Neutrophil (primary cell): ENCODE results near the gene TOP3B.

Experiments
- H3K27ac ChIP-seq: fragments of 200-600 bp; sonication (generic); 2 replicates; pipeline ENCODE4 v1.5.1; 2016; ENCODE audit warnings: mild to moderate bottlenecking, moderate library complexity
- H3K27me3 ChIP-seq: fragments of 200-600 bp; sonication (generic); 2 replicates; pipeline ENCODE4 v1.6.0; 2016; ENCODE audit warnings: mild to moderate bottlenecking
- H3K36me3 ChIP-seq: fragments of 200-600 bp; sonication (generic); 2 replicates; pipeline ENCODE4 v1.5.1; 2017
- H3K4me1 ChIP-seq, 2 experiments: fragments of 200-600 bp in 1 of 2; sonication (generic) in 1 of 2; 1 replicate in 1 of 2; 2 replicates in 1 of 2; pipeline versions ENCODE4 v1.5.1 to v1.6.1; 2013 to 2016; ENCODE audit warnings: low read depth in 1 of 2, low read length in 1 of 2, mild to moderate bottlenecking in 1 of 2, moderate library complexity in 1 of 2; ENCODE audit not compliant: control insufficient read depth in 1 of 2, insufficient read depth in 1 of 2
- H3K4me3 ChIP-seq, 2 experiments: fragments of 200-600 bp in 1 of 2; sonication (generic) in 1 of 2; 1 replicate in 1 of 2; 2 replicates in 1 of 2; pipeline ENCODE4 v1.5.1; 2013 to 2016; ENCODE audit warnings: low read depth in 1 of 2, low read length in 1 of 2, mild to moderate bottlenecking in 1 of 2, moderate library complexity in 1 of 2
- H3K9me3 ChIP-seq: fragments of 200-600 bp; sonication (generic); 2 replicates; pipeline ENCODE4 v1.5.1; 2016
- CTCF ChIP-seq: fragments of 200-600 bp; sonication (generic); IDR thresholded peaks from 2 replicates; pipeline ENCODE4 v1.5.1; 2016; ENCODE audit warnings: antibody characterized with exemption

The TOP3B gene

GRCh38 chr22:22022255-22022840 is 39.8 kb upstream of the TOP3B start:
- no peaks in the 10 kb centered on the region for H3K9me3 ChIP-seq
- no peak overlapping the region for H3K27ac ChIP-seq
- TF ChIP-seq CTCF = no peak
- H3K4me3 ChIP-seq = no peak overlapping the region
- no peaks in the 10 kb centered on the region for H3K36me3 ChIP-seq
- no peaks in the 10 kb centered on the region for H3K27me3 ChIP-seq
- no peaks in the 10 kb centered on the region for H3K4me1 ChIP-seq

- Histone ChIP-seq H3K27ac (no peak overlapping the region), H3K27me3 (no peaks in the 10 kb centered on the region), H3K4me1 (no peaks in the 10 kb centered on the region), H3K9me3 (no peaks in the 10 kb centered on the region), H3K36me3 (no peaks in the 10 kb centered on the region), H3K4me3 (no peak overlapping the region)
- no peak for TF ChIP-seq CTCF
These were observed 38.7 kb upstream of the TOP3B start for GRCh38 chr22:22021162-22021750.

- Histone ChIP-seq H3K36me3 (no peaks in the 10 kb centered on the region), H3K27ac (no peak overlapping the region)
These were observed 37.9 kb upstream of the TOP3B start for GRCh38 chr22:22020425-22020852.

GRCh38 chr22:22019659-22020424 is 37.3 kb upstream of the TOP3B start:
- no peak overlapping the region for H3K27ac ChIP-seq
- no peaks in the 10 kb centered on the region for H3K9me3 ChIP-seq
- no peak overlapping the region for H3K4me3 ChIP-seq
- no peaks in the 10 kb centered on the region for H3K27me3 ChIP-seq
- H3K4me1 ChIP-seq = no peaks in the 10 kb centered on the region
- no peak for TF ChIP-seq CTCF
- no peaks in the 10 kb centered on the region for H3K36me3 ChIP-seq

More at GRCh38 chr22:22020425-22020852, 37.9 kb upstream of the TOP3B start:
- TF ChIP-seq CTCF = no peak
- Histone ChIP-seq H3K4me1 (no peaks in the 10 kb centered on the region), H3K27me3 (no peaks in the 10 kb centered on the region), H3K9me3 (no peaks in the 10 kb centered on the region), H3K4me3 (no peak overlapping the region)

DNA sequence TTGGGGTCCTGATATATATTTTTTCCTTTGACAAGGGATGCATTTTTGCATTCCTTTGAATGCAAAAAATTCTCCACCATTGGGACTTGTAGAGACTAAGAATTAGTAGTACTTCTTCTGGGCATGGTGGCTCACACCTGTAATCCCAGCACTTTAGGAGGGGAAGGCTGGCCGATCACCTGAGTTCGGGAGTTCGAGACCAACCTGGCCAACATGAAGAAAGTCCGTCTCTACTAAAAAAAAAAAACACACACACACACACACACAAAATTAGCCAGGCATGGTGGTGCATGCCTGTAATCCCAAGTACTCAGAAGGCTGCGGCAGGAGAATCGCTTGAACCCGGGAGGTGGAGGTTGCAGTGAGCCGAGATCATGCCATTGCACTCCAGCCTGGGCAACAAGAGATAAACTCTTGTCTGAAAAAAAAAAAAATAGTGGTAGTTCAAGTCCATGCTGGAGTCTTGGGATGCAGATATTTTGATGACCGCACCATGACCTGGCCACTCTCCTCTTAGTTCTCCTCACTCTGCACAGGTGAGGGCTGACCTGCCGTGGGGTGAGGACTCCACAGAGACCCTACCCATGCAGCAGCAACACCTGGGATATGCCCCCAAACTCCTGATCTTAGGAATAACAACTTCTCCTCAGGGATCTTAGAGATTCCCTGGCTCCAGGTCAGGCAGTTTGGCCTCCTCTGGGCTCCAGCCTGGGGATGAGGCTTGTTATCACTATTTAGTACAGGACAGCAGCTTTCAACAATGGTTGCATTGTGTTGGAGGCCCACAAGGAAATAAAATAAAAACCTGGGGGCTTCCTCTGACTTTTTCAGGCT is 36.5 kb upstream of the TOP3B start:
- no peak for TF ChIP-seq CTCF
- H3K27ac ChIP-seq = no peak overlapping the region

More for the DNA sequence above, 36.5 kb upstream of the TOP3B start:
- no peaks in the 10 kb centered on the region for H3K36me3 ChIP-seq
- no peaks in the 10 kb centered on the region for H3K9me3 ChIP-seq
- no peaks in the 10 kb centered on the region for H3K27me3 ChIP-seq
- no peak overlapping the region for H3K4me3 ChIP-seq
- no peaks in the 10 kb centered on the region for H3K4me1 ChIP-seq
